ENCODE results near the gene KCNK16. TPM values are rescaled to one million over a fixed set of nuclear protein-coding genes. Genes with fewer than 3 reads are reported as not detected.
"Not testable (repeated sequence)": the region's sequence is repeated elsewhere in the genome, so short reads cannot be mapped to it uniquely, and the experiment has no call there.

KCNK16 gene
- total and polyA plus RNA-seq, 4 donors, result not detected

DNA sequence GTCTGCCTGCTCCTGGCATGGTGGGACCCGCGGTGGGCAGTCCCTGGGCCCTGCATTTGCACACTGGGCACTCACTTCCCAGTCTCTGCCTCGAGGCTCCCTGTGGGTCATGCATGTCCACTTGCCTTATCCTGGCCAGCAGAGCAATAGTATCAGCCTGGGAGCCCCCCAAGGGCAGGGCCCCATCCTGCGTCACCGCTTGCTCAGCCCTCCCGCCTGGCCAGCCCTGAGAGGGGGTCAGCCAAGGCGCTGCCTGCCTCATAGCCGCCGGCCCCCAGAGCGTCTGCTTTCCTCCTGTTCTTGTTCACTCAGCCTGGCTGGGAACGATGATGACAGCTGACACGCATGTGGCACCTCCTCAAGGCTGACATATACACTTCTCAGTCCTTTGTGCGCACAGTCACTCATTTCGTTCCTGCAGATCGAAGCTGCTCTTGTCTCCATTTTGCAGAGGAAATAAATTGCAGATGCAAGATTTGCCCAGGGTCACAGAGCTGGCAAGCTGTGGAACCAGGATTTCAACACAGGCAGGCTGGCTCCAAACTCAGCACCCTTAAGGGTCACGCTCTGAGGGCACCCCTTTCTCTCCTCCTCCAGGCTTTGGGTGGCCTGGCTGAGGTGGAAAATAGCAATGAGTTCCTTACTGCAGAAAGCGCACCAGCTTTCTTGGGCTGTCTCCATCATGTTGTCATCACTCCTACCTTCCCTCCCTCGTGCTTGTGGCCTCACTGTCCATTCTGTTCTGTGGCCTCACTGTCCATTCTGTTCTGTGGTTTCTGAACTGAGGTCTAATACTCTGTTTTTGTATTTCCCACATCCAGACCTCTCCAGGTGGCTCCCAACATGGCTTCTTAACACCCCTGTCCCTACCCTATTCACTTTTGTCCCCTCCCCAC, 25.5 kb downstream of the KCNK16 start:
- ATAC-seq (ENCODE audit: low FRiP score) (peak; percentile 89), DNase-seq (peak; percentile 74 to 90)
- Histone ChIP-seq H3K27me3 (ENCODE audit: control insufficient read depth in 1 of 2, insufficient read depth in 2 of 2, low read length in 1 of 2) (no peaks in the 10 kb centered on the region), H3K36me3 (ENCODE audit: control insufficient read depth in 1 of 2, insufficient read depth in 2 of 2, low read length in 1 of 2) (no peaks in the 10 kb centered on the region), H3K9me3 (ENCODE audit: control insufficient read depth, low read length) (no peaks in the 10 kb centered on the region), H3K27ac (ENCODE audit: low read depth in 1 of 2, low read length in 2 of 2) (no peak overlapping the region), H3K4me3 (ENCODE audit: low read length in 2 of 2) (no peak overlapping the region), H3K4me1 (ENCODE audit: control insufficient read depth in 1 of 2, insufficient read depth in 2 of 2, low read length in 2 of 2) (no peaks in the 10 kb centered on the region)
- intact Hi-C loops (cut with DNase I), result loop anchor here in 1 of 2 donors (10.0 kb wide), 1 partner anchor 322 kb away; no protein-coding TSS in a partner anchor
- 38 to 48% methylated on average over 18 of the region's 18 CpGs for WGBS, 2 donors

DNA sequence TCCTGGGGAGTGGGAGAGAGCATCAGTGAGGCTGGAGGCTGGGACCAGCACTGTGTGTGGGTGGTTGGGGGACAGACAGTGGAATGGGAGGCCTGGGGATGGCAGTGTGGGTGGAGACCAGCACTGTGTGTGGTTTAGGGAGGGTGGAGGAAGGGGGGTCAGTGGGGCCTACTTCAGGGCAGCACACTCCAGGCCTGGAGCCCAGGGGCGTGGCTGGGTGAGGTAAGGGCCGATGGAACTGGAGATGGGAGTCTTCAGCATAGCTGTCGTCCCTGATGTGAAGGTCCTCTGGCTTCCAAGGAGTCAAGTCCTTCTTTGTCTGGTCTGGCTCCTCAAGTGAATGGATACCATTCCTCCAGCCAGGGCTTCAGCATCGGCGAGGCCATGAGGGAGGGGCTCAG, 26.9 kb downstream of the KCNK16 start:
- 72% methylated on average over 5 of the region's 5 CpGs for WGBS, 2 donors
- Histone ChIP-seq H3K27me3 (ENCODE audit: control insufficient read depth in 1 of 2, insufficient read depth in 2 of 2, low read length in 1 of 2) (no peaks in the 10 kb centered on the region), H3K9me3 (ENCODE audit: control insufficient read depth, low read length) (no peaks in the 10 kb centered on the region), H3K36me3 (ENCODE audit: control insufficient read depth in 1 of 2, insufficient read depth in 2 of 2, low read length in 1 of 2) (no peaks in the 10 kb centered on the region), H3K4me3 (ENCODE audit: low read length in 2 of 2) (no peak overlapping the region), H3K4me1 (ENCODE audit: control insufficient read depth in 1 of 2, insufficient read depth in 2 of 2, low read length in 2 of 2) (no peaks in the 10 kb centered on the region), H3K27ac (ENCODE audit: low read depth in 1 of 2, low read length in 2 of 2) (no peak overlapping the region)
- DNase-seq, result peak in 1 of 2 donors; percentile 69
- peak; percentile 28 for ATAC-seq (ENCODE audit: low FRiP score)
- intact Hi-C loops (cut with DNase I), result loop anchor here in 1 of 2 donors (10.0 kb wide), 1 partner anchor 321 kb away; no protein-coding TSS in a partner anchor

DNA sequence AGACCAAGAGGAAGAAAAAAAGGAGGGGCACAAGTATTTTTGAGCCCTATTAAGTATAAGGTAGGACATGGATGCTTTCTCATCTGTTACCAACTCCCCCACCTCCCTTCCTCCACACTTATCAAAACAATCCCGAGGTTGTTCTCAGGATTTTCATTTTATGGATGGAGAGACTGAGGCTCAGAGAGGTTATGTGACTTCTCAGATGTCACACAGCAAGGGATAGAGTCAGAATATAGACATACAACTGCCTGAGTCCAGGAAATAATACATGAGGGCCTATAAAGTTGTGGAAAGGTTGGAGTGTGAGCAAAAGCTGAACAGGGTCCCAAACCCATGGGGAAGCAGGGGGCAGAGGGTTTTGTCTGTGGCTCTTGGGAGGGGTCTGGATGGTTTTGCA, 27.6 kb downstream of the KCNK16 start:
- no peak overlapping the region for H3K4me3 ChIP-seq (ENCODE audit: low read length in 2 of 2)
- no peaks in the 10 kb centered on the region for H3K4me1 ChIP-seq (ENCODE audit: control insufficient read depth in 1 of 2, insufficient read depth in 2 of 2, low read length in 2 of 2)
- no peaks in the 10 kb centered on the region for H3K36me3 ChIP-seq (ENCODE audit: control insufficient read depth in 1 of 2, insufficient read depth in 2 of 2, low read length in 1 of 2)
- no peak for ATAC-seq (ENCODE audit: low FRiP score)
- no peaks in the 10 kb centered on the region for H3K9me3 ChIP-seq (ENCODE audit: control insufficient read depth, low read length)
- 50 to 57% methylated on average over 1 of the region's 1 CpG for WGBS, 2 donors
- H3K27ac ChIP-seq (ENCODE audit: low read depth in 1 of 2, low read length in 2 of 2), result no peak overlapping the region
- H3K27me3 ChIP-seq (ENCODE audit: control insufficient read depth in 1 of 2, insufficient read depth in 2 of 2, low read length in 1 of 2), result no peaks in the 10 kb centered on the region
- intact Hi-C loops (cut with DNase I), result loop anchor here in 1 of 2 donors (10.0 kb wide), 1 partner anchor 320 kb away; no protein-coding TSS in a partner anchor
- DNase-seq, result no peak

DNA sequence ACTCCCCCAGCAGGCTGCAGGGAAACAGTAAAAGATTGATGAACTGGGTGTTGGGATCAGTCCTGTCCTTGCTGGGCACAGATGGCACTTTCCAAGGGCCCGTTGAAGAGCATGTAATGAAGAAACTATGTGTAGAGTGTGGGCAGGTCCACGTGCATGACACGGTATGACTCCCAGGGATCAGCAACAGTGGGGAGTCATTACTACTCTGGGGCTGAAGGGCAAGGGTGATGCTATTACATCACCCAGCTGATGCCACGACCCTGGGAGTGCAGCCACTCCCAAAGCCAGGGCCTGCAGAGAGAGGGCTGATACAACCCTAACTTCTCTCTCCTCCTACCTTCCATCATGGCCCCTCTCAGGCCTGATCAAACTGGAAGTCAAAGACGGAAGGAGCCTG, 28.4 kb downstream of the KCNK16 start:
- Histone ChIP-seq H3K27me3 (ENCODE audit: control insufficient read depth in 1 of 2, insufficient read depth in 2 of 2, low read length in 1 of 2) (no peaks in the 10 kb centered on the region), H3K4me3 (ENCODE audit: low read length in 2 of 2) (no peak overlapping the region), H3K27ac (ENCODE audit: low read depth in 1 of 2, low read length in 2 of 2) (no peak overlapping the region), H3K9me3 (ENCODE audit: control insufficient read depth, low read length) (no peaks in the 10 kb centered on the region), H3K36me3 (ENCODE audit: control insufficient read depth in 1 of 2, insufficient read depth in 2 of 2, low read length in 1 of 2) (no peaks in the 10 kb centered on the region), H3K4me1 (ENCODE audit: control insufficient read depth in 1 of 2, insufficient read depth in 2 of 2, low read length in 2 of 2) (no peaks in the 10 kb centered on the region)
- intact Hi-C loops (cut with DNase I), result loop anchor here in 1 of 2 donors (10.0 kb wide), 1 partner anchor 319 kb away; no protein-coding TSS in a partner anchor
- DNase-seq, result no peak
- no peak for ATAC-seq (ENCODE audit: low FRiP score)
- WGBS, 2 donors, result 56 to 65% methylated on average over 5 of the region's 5 CpGs

DNA sequence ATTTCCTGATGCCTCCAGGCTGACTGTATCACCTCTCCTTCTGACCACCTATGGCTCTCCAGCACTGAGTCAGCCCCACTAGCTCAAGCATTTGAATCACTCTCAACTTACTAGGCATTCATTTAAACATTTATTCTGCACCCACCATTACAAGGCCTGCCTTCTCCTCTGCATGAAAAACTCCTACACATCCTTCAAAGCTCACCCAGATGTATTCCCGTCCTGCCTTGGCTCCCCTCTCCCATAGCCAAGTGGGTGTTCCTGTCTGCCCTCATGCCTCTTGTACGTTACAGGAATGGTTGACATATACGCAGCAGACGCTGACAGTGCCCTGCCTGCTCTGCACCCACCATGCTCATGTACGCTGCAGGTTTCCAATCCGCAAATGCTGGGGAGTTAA, 29.9 kb downstream of the KCNK16 start:
- Histone ChIP-seq H3K36me3 (ENCODE audit: control insufficient read depth in 1 of 2, insufficient read depth in 2 of 2, low read length in 1 of 2) (no peaks in the 10 kb centered on the region), H3K27me3 (ENCODE audit: control insufficient read depth in 1 of 2, insufficient read depth in 2 of 2, low read length in 1 of 2) (no peaks in the 10 kb centered on the region), H3K9me3 (ENCODE audit: control insufficient read depth, low read length) (no peaks in the 10 kb centered on the region), H3K4me3 (ENCODE audit: low read length in 2 of 2) (no peak overlapping the region), H3K4me1 (ENCODE audit: control insufficient read depth in 1 of 2, insufficient read depth in 2 of 2, low read length in 2 of 2) (no peaks in the 10 kb centered on the region), H3K27ac (ENCODE audit: low read depth in 1 of 2, low read length in 2 of 2) (no peak overlapping the region)
- ATAC-seq (ENCODE audit: low FRiP score) (no peak), DNase-seq (no peak)
- intact Hi-C loops (cut with DNase I), result loop anchor here in 1 of 2 donors (10.0 kb wide), 1 partner anchor 318 kb away; no protein-coding TSS in a partner anchor
- 94 to 95% methylated on average over 6 of the region's 6 CpGs for WGBS, 2 donors

DNA sequence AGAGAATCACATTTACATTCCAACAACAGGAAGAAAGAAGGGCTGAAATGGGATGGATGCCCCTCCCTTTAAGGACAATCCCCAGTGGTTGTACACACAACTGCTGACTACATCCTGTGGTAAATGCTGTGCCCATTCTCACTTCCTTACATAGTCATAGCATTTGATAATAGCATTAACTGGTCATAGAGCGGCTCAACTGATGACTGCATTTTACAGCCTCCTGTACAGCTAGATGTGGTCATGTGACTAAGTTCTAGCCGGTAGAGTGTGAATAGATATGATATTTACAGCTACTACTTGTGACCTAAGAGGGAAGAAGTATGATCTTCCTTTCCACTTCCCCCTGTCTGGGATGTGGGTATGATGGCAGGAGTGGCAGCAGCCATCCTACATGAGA, 33.0 kb downstream of the KCNK16 start:
- no peak for DNase-seq
- no peaks in the 10 kb centered on the region for H3K9me3 ChIP-seq (ENCODE audit: control insufficient read depth, low read length)
- H3K36me3 ChIP-seq (ENCODE audit: control insufficient read depth in 1 of 2, insufficient read depth in 2 of 2, low read length in 1 of 2), result no peaks in the 10 kb centered on the region
- H3K4me3 ChIP-seq (ENCODE audit: low read length in 2 of 2), result no peak overlapping the region
- no peaks in the 10 kb centered on the region for H3K27me3 ChIP-seq (ENCODE audit: control insufficient read depth in 1 of 2, insufficient read depth in 2 of 2, low read length in 1 of 2)
- no peak overlapping the region for H3K27ac ChIP-seq (ENCODE audit: low read depth in 1 of 2, low read length in 2 of 2)
- intact Hi-C loops (cut with DNase I), result no loop called here
- WGBS, 2 donors, result 81 to 84% methylated on average over 2 of the region's 2 CpGs
- no peak for ATAC-seq (ENCODE audit: low FRiP score)
- H3K4me1 ChIP-seq (ENCODE audit: control insufficient read depth in 1 of 2, insufficient read depth in 2 of 2, low read length in 2 of 2), result no peaks in the 10 kb centered on the region

DNA sequence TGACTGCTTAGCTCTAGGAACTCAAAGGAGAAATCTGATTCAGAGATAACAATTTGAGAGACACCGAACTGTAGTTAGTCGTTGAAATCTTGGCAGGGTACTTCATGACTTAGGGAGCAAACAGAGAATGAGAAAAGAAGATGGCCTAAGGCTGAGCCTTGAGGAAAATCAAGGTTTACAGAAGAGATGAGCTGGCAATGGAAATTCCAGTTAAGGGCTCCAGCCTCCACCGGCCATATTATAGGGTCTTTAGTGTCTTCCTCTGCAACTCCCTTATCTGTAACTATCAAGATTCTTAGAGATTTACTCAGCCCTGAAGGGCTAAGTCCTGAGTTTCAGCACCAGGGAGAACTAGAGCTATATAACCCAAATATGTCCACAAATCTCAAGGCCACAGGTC, 34.9 kb downstream of the KCNK16 start:
- H3K4me1 ChIP-seq (ENCODE audit: control insufficient read depth in 1 of 2, insufficient read depth in 2 of 2, low read length in 2 of 2), result no peaks in the 10 kb centered on the region

DNA sequence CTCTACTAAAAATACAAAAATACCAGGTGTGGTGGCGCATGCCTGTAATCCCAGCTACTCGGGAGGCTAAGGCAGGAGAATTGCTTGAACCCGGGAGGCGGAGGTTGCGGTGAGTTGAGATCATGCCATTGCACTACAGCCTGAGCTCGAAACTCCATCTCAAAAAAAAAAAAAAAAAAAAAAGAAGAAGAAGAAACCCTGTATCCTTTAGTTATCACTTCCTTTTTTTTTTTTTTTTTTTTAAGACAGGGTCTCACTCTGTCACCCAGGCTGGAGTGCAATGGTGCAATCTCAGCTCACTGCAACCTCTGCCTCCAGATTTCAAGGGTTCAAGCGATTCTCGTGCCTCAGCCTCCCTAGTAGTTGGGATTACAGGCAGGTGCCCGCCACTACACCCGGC, 35.9 kb downstream of the KCNK16 start:
- H3K27ac ChIP-seq (ENCODE audit: low read depth in 1 of 2, low read length in 2 of 2); H3K4me1 ChIP-seq (ENCODE audit: control insufficient read depth in 1 of 2, insufficient read depth in 2 of 2, low read length in 2 of 2); H3K4me3 ChIP-seq (ENCODE audit: low read length in 2 of 2); H3K27me3 ChIP-seq (ENCODE audit: control insufficient read depth in 1 of 2, insufficient read depth in 2 of 2, low read length in 1 of 2); H3K36me3 ChIP-seq (ENCODE audit: control insufficient read depth in 1 of 2, insufficient read depth in 2 of 2, low read length in 1 of 2); ATAC-seq (ENCODE audit: low FRiP score); intact Hi-C loops (cut with DNase I); H3K9me3 ChIP-seq (ENCODE audit: control insufficient read depth, low read length): not testable (repeated sequence)
- DNase-seq, result peak in 1 of 2 donors; percentile 4
- 68 to 87% methylated on average over 4 to 10 of the region's 10 CpGs for WGBS, 2 donors

More for the DNA sequence above, 34.9 kb downstream of the KCNK16 start:
- Histone ChIP-seq H3K36me3 (ENCODE audit: control insufficient read depth in 1 of 2, insufficient read depth in 2 of 2, low read length in 1 of 2) (no peaks in the 10 kb centered on the region), H3K4me3 (ENCODE audit: low read length in 2 of 2) (no peak overlapping the region), H3K9me3 (ENCODE audit: control insufficient read depth, low read length) (no peaks in the 10 kb centered on the region), H3K27me3 (ENCODE audit: control insufficient read depth in 1 of 2, insufficient read depth in 2 of 2, low read length in 1 of 2) (no peaks in the 10 kb centered on the region), H3K27ac (ENCODE audit: low read depth in 1 of 2, low read length in 2 of 2) (no peak overlapping the region)
- intact Hi-C loops (cut with DNase I), result no loop called here
- 95 to 96% methylated on average over 3 of the region's 3 CpGs for WGBS, 2 donors
- no peak for ATAC-seq (ENCODE audit: low FRiP score)
- no peak for DNase-seq

DNA sequence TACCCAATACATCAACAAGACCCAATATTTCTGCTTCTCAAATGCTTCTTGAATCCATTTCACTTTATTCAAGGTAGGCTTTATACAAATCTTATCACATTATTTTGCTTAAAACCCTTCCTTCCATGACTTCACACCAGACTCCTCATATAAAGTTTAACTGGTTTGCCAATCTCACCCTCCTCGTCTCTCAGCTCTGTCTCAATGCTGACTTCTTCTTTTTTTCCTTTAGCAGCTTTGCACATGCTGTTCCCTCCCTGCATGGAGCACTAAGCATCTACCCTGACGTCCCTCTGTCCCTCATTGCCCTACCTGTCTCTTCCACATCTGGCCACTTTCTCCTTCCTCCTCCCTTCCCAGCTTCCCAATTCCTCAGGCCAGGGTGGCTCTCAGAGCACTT, 39.7 kb downstream of the KCNK16 start:
- ATAC-seq (ENCODE audit: low FRiP score) (no peak), DNase-seq (no peak)
- Histone ChIP-seq H3K4me1 (ENCODE audit: control insufficient read depth in 1 of 2, insufficient read depth in 2 of 2, low read length in 2 of 2) (no peaks in the 10 kb centered on the region), H3K9me3 (ENCODE audit: control insufficient read depth, low read length) (no peaks in the 10 kb centered on the region), H3K27ac (ENCODE audit: low read depth in 1 of 2, low read length in 2 of 2) (no peak overlapping the region), H3K27me3 (ENCODE audit: control insufficient read depth in 1 of 2, insufficient read depth in 2 of 2, low read length in 1 of 2) (no peaks in the 10 kb centered on the region), H3K36me3 (ENCODE audit: control insufficient read depth in 1 of 2, insufficient read depth in 2 of 2, low read length in 1 of 2) (no peaks in the 10 kb centered on the region), H3K4me3 (ENCODE audit: low read length in 2 of 2) (no peak overlapping the region)
- intact Hi-C loops (cut with DNase I), result no loop called here
- WGBS, 2 donors, result 42 to 57% methylated on average over 2 of the region's 2 CpGs

Measured in aorta (tissue), 5 donors.